IMR-90 (cell line): Measurements from ENCODE around the gene METTL27. TPM values are rescaled to one million over a fixed set of nuclear protein-coding genes. Genes with fewer than 3 reads are reported as not detected.

ENCODE experiments used
- ATAC-seq: fragments of 200-7000 bp; cut with Tn5 transposase; 2 replicates; pipeline ENCODE4 v1.9.1; 2020; ENCODE audit warnings: low read depth, mild to moderate bottlenecking, moderate library complexity
- BruUV-seq: library from RNA; stranded (reverse); fragments of 400-500 nt; replicated peaks from 2 replicates; lab custom pipeline; 2021; lab: Mats Ljungman, UMichigan
- CTCF ChIA-PET: fragments of 300-600 bp; formaldehyde crosslinking; extraction: SDS; loops from one replicate; lab custom pipeline; 2021; ENCODE audit warnings: antibody characterized with exemption; lab: Yijun Ruan, JAX
- POLR2A ChIA-PET: fragments of 300-600 bp; sonication (Branson Sonifier 250); formaldehyde crosslinking; loops from one replicate; lab custom pipeline; 2022; ENCODE audit warnings: antibody characterized with exemption; ENCODE audit not compliant: unreplicated experiment; lab: Charles Lee
- DNase-seq: peaks from one replicate; pipeline ENCODE4 v3.0.0; 2013
- H2AFZ ChIP-seq: replicated peaks from 2 replicates; pipeline ENCODE3; 2013; ENCODE audit warnings: low read length, mild to moderate bottlenecking; ENCODE audit not compliant: poor library complexity
- H2AK5ac ChIP-seq: 2 replicates; pipeline ENCODE4 v1.6.1; 2013; ENCODE audit warnings: low read depth, low read length, inconsistent platforms
- H2AK9ac ChIP-seq: replicated peaks from 2 replicates; pipeline ENCODE3; 2013; ENCODE audit warnings: mild to moderate bottlenecking, low read depth, low read length, moderate library complexity; ENCODE audit not compliant: poor library complexity
- H2BK120ac ChIP-seq: 2 replicates; pipeline ENCODE4 v1.6.1; 2013; ENCODE audit warnings: low read depth, low read length, inconsistent platforms
- H2BK15ac ChIP-seq: 3 replicates; pipeline ENCODE4 v1.6.1; 2013; ENCODE audit warnings: low read depth, low read length, inconsistent platforms
- H2BK20ac ChIP-seq: 2 replicates; pipeline ENCODE4 v1.6.1; 2013; ENCODE audit warnings: low read depth, mild to moderate bottlenecking, inconsistent platforms, low read length, moderate library complexity
- H2BK5ac ChIP-seq: 2 replicates; pipeline ENCODE4 v1.6.1; 2013; ENCODE audit warnings: mild to moderate bottlenecking, low read depth, low read length, inconsistent platforms; ENCODE audit not compliant: poor library complexity, severe bottlenecking
- H3K14ac ChIP-seq: replicated peaks from 2 replicates; pipeline ENCODE4 v1.6.1; 2013; ENCODE audit warnings: low read depth, low read length, inconsistent platforms
- H3K18ac ChIP-seq: 2 replicates; pipeline ENCODE4 v1.6.1; 2013; ENCODE audit warnings: low read depth, low read length, control low read depth
- H3K23ac ChIP-seq: 2 replicates; pipeline ENCODE4 v1.6.1; 2013; ENCODE audit warnings: low read depth, low read length, inconsistent platforms
- H3K27ac ChIP-seq: 2 replicates; pipeline ENCODE4 v1.5.1; 2013; ENCODE audit warnings: mild to moderate bottlenecking, control low read depth, low read length; ENCODE audit not compliant: insufficient read depth
- H3K27me3 ChIP-seq: 2 replicates; pipeline ENCODE4 v1.6.1; 2013; ENCODE audit warnings: low read length; ENCODE audit not compliant: control insufficient read depth, insufficient read depth
- H3K36me3 ChIP-seq: 2 replicates; pipeline ENCODE4 v1.6.1; 2013; ENCODE audit warnings: low read length, mixed read lengths; ENCODE audit not compliant: control insufficient read depth, insufficient read depth
- H3K4ac ChIP-seq: 2 replicates; pipeline ENCODE4 v1.6.1; 2013; ENCODE audit warnings: low read depth, low read length, inconsistent platforms
- H3K4me1 ChIP-seq: 2 replicates; pipeline ENCODE4 v1.6.1; 2013; ENCODE audit warnings: low read length, mixed read lengths; ENCODE audit not compliant: control insufficient read depth, insufficient read depth
- H3K4me2 ChIP-seq: 2 replicates; pipeline ENCODE4 v1.6.1; 2013; ENCODE audit warnings: low read depth, mild to moderate bottlenecking, control low read depth, low read length, moderate library complexity
- H3K4me3 ChIP-seq: 2 replicates; pipeline ENCODE4 v1.5.1; 2013; ENCODE audit warnings: low read depth, mild to moderate bottlenecking, control low read depth, low read length, moderate library complexity; ENCODE audit not compliant: insufficient read depth
- H3K56ac ChIP-seq: 2 replicates; pipeline ENCODE4 v1.6.1; 2013; ENCODE audit warnings: low read length, inconsistent platforms; ENCODE audit not compliant: insufficient read depth; ENCODE audit errors: extremely low read depth
- H3K79me1 ChIP-seq, 2 experiments: 2 replicates each; pipeline ENCODE4 v1.6.1; 2013; ENCODE audit warnings: low read length in 2 of 2, inconsistent platforms in 1 of 2, low read depth in 1 of 2
- H3K9ac ChIP-seq: 2 replicates; pipeline ENCODE4 v1.6.1; 2013; ENCODE audit warnings: low read depth, low read length, control low read depth
- H3K9me1 ChIP-seq: 2 replicates; pipeline ENCODE4 v1.6.1; 2013; ENCODE audit warnings: low read length, inconsistent platforms; ENCODE audit not compliant: insufficient read depth
- H3K9me3 ChIP-seq: 2 replicates; pipeline ENCODE4 v1.6.1; 2013; ENCODE audit warnings: low read length; ENCODE audit not compliant: control insufficient read depth, insufficient read depth
- H4K20me1 ChIP-seq: 2 replicates; pipeline ENCODE4 v1.6.1; 2013; ENCODE audit warnings: low read length, inconsistent platforms; ENCODE audit not compliant: insufficient read depth
- H4K5ac ChIP-seq: 2 replicates; pipeline ENCODE4 v1.6.1; 2013; ENCODE audit warnings: mild to moderate bottlenecking, low read depth, low read length, control low read depth
- H4K8ac ChIP-seq, 2 experiments: 2 replicates each; pipeline ENCODE4 v1.6.1; 2013; ENCODE audit warnings: low read depth in 2 of 2, low read length in 2 of 2, control low read depth in 1 of 2, inconsistent platforms in 1 of 2
- H4K91ac ChIP-seq: 2 replicates; pipeline ENCODE4 v1.6.1; 2013; ENCODE audit warnings: low read depth, low read length, inconsistent platforms; ENCODE audit not compliant: insufficient read depth
- BHLHE40 ChIP-seq: fragments of 150-350 bp; IDR thresholded peaks from 2 replicates; pipeline ENCODE4 v1.6.1; 2016; ENCODE audit warnings: mild to moderate bottlenecking, low read depth, low read length
- CEBPB ChIP-seq: IDR thresholded peaks from 2 replicates; pipeline ENCODE4 v1.6.1; 2012; ENCODE audit warnings: low read depth, low read length, improper control_type of control experiment
- CHD1 ChIP-seq: IDR thresholded peaks from 2 replicates; pipeline ENCODE4 v1.6.1; 2012; ENCODE audit warnings: low read depth, low read length, improper control_type of control experiment
- CTCF ChIP-seq: conservative IDR thresholded peaks from 2 replicates; pipeline ENCODE4 v1.5.1; 2012; ENCODE audit warnings: mild to moderate bottlenecking, low read depth, low read length, improper control_type of control experiment
- ELK1 ChIP-seq: fragments of 150-350 bp; IDR thresholded peaks from 2 replicates; pipeline ENCODE4 v1.6.1; 2016; ENCODE audit warnings: low read depth, mild to moderate bottlenecking, low read length, moderate library complexity, borderline replicate concordance
- FOS ChIP-seq: fragments of 150-350 bp; IDR thresholded peaks from 2 replicates; pipeline ENCODE4 v1.6.1; 2016; ENCODE audit warnings: low read depth, low read length
- MAFK ChIP-seq: IDR thresholded peaks from 2 replicates; pipeline ENCODE4 v1.6.1; 2012; ENCODE audit warnings: low read depth, low read length, improper control_type of control experiment
- MAZ ChIP-seq: IDR thresholded peaks from 2 replicates; pipeline ENCODE4 v1.6.1; 2012; ENCODE audit warnings: low read depth, mild to moderate bottlenecking, low read length, improper control_type of control experiment, moderate library complexity, borderline replicate concordance
- NFE2L2 ChIP-seq: fragments of 150-350 bp; IDR thresholded peaks from 2 replicates; pipeline ENCODE4 v1.6.1; 2016; ENCODE audit warnings: low read depth, mild to moderate bottlenecking, low read length
- POLR2A ChIP-seq: IDR thresholded peaks from 2 replicates; pipeline ENCODE4 v1.6.1; 2012; ENCODE audit warnings: mild to moderate bottlenecking, low read depth, low read length
- RAD21 ChIP-seq: IDR thresholded peaks from 2 replicates; pipeline ENCODE4 v1.6.1; 2012; ENCODE audit warnings: low read length, improper control_type of control experiment
- RFX5 ChIP-seq: IDR thresholded peaks from 2 replicates; pipeline ENCODE4 v1.8.0; 2012; ENCODE audit warnings: low read depth, mild to moderate bottlenecking, low read length, moderate library complexity
- SMC3 ChIP-seq: fragments of 150-350 bp; IDR thresholded peaks from 2 replicates; pipeline ENCODE4 v1.6.1; 2016; ENCODE audit warnings: low read depth, mild to moderate bottlenecking, antibody characterized with exemption, low read length, moderate library complexity
- USF2 ChIP-seq: fragments of 150-350 bp; IDR thresholded peaks from 2 replicates; pipeline ENCODE4 v1.6.1; 2017; ENCODE audit warnings: mild to moderate bottlenecking, antibody characterized with exemption, low read length, low read depth
- WGBS, 2 experiments: methylation state at CpG; one replicate each; pipeline versions ENCODE4 v1.1.5 to v1.1.7; 2013; ENCODE audit warnings: missing lambda C conversion rate in 2 of 2; ENCODE audit not compliant: insufficient read length in 1 of 2; ENCODE audit errors: extremely low coverage in 2 of 2; 5-methylcytosine and 5-hydroxymethylcytosine counted together
- dilution Hi-C: fragments of 300-500 bp; cut with HindIII; formaldehyde crosslinking; loops from one replicate; pipeline ENCODE4 v1.14.3; 2018; ENCODE audit warnings: low sequenced_read_pairs; ENCODE audit not compliant: unreplicated experiment
- in situ Hi-C: fragments of 300-500 bp; cut with MboI; formaldehyde crosslinking; loops from 3 replicates; pipeline ENCODE4 v1.14.3; 2019; ENCODE audit warnings: low sequenced_read_pairs, inconsistent platforms, mixed read lengths
- intact Hi-C: fragments of 100-400 bp; cut with micrococcal nuclease; formaldehyde crosslinking; loops from 2 replicates; pipeline ENCODE4 v1.10.0; 2022
- polyA plus RNA-seq, 3 experiments: library from polyadenylated mRNA; depleted of rRNA; stranded (reverse); fragments of >200 nt; gene quantifications; 2 replicates each; pipeline ENCODE4 v1.2.3, GENCODE V29; 2012; ENCODE audit warnings: low replicate concordance in 1 of 3
- total RNA-seq: library from RNA; depleted of rRNA; stranded (reverse); fragments of >200 nt; gene quantifications from 2 replicates; pipeline ENCODE4 v1.2.3, GENCODE V29; 2012

METTL27 gene
- total and polyA plus RNA-seq, 2 of the 4 experiments (the other 2 are of a cell fraction): 2.3 to 4.3 TPM

- no TSS peak for BruUV-seq
- dilution Hi-C loops (no loop called here), in situ Hi-C loops (no loop called here), intact Hi-C loops (no loop called here)
- H3K18ac ChIP-seq: no peak overlapping the region
- no peak overlapping the region for H4K5ac ChIP-seq
- no peak overlapping the region for H3K14ac ChIP-seq
- no peak overlapping the region for H4K8ac ChIP-seq
- H2AK5ac ChIP-seq: no peak overlapping the region
- no peak for DNase-seq
- H3K4ac ChIP-seq: no peak overlapping the region
- H2BK5ac ChIP-seq: no peak overlapping the region
- no peak for TF ChIP-seq CTCF
- no peak for TF ChIP-seq RAD21
- no peak for TF ChIP-seq ELK1
- no peak for TF ChIP-seq POLR2A
- no peak for TF ChIP-seq MAFK
- TF ChIP-seq CEBPB: no peak
- TF ChIP-seq SMC3: no peak
- no peak for TF ChIP-seq RFX5
- TF ChIP-seq FOS: no peak
- TF ChIP-seq NFE2L2: no peak
- no peak for TF ChIP-seq USF2
- TF ChIP-seq BHLHE40: no peak
- TF ChIP-seq MAZ: no peak
- TF ChIP-seq CHD1: no peak
- no peak overlapping the region for H2AK9ac ChIP-seq
- no peak overlapping the region for H3K56ac ChIP-seq
- WGBS, 2 experiments: 60% methylated on average over 1 of the region's 6 CpGs; no CpG with 5 or more reads in 1 of the 2 experiments
- no peaks in the 10 kb centered on the region for H4K20me1 ChIP-seq
- no peaks in the 10 kb centered on the region for H3K36me3 ChIP-seq
- peaks cover 6% of the 10 kb centered on the region for H3K9me1 ChIP-seq
- H3K9ac ChIP-seq: no peak overlapping the region
- H2BK15ac ChIP-seq: no peak overlapping the region
- no peak overlapping the region for H3K4me2 ChIP-seq
- POLR2A ChIA-PET: no interaction called here
- H3K27me3 ChIP-seq: no peaks in the 10 kb centered on the region
- no peak overlapping the region for H2BK120ac ChIP-seq
- H2BK20ac ChIP-seq: no peak overlapping the region
- no peak overlapping the region for H2AFZ ChIP-seq
- ATAC-seq: no peak
- no peak overlapping the region for H4K91ac ChIP-seq
- no peaks in the 10 kb centered on the region for H3K9me3 ChIP-seq
- H3K27ac ChIP-seq: no peak overlapping the region
- H3K23ac ChIP-seq: no peak overlapping the region
- H3K4me1 ChIP-seq: 0 out of 2 replicates have a peak, but pooled peaks cover 2% of the 10 kb centered on the region
- no peaks in the 10 kb centered on the region for H3K79me1 ChIP-seq
- H3K4me3 ChIP-seq: no peak overlapping the region
- CTCF ChIA-PET: interaction anchor here (0.7 kb wide), 1 partner anchor 212 kb away, joined by 10 read pairs; no protein-coding TSS in a partner anchor
Measured at GRCh38 chr7:73817121-73817520, 25.2 kb downstream of the METTL27 start.
